ENCODE measurements around the gene DNAH2.

The DNAH2 gene

DNA sequence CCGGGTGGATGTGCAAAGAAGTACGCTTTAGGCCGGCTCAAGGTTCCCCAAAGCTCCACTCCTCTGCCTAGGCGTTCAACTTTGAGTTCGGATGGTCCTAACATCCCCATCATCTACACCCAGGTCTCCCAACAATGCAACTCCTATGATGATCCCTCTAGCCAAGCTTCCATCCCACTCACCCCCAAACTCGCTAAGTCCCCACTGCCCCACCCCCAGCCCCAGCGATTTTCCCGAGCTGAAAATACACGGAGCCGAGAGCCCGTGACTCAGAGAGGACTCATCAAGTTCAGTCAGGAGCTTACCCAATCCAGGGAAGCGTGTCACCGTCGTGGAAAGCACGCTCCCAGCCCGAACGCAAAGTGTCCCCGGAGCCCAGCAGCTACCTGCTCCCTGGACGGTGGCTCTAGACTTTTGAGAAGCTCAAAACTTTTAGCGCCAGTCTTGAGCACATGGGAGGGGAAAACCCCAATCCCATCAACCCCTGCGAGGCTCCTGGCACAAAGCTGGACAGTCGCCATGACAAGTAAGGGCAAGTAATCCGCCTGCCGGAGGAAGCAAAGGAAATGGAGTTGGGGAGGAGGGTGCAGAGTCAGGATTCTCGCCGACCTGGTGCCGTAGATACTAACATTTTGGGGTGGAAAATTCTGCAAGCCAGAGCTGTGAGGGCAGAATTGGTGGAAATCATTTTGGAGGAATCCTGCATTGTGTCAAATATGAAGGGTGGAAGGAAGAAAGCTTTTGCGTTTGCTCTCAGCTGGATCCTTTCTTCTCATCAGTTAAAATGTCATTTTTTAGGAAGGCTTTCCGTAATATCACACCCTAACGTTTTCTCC is 30.3 kb upstream of the DNAH2 start, which contains the start of gene TP53 (continued):
- no peak for TF ChIP-seq ZNF777 (tag by site-specific recombination; IDR thresholded peaks at IDR 0.05; ENCODE audit: borderline replicate concordance)
- no peak for TF ChIP-seq ZNF302 (tag by site-specific recombination; IDR thresholded peaks at IDR 0.05; ENCODE audit: low read depth)
- peak; percentile 80 for TF ChIP-seq ZNF341 (tag by site-specific recombination; IDR thresholded peaks at IDR 0.05; ENCODE audit: low read depth)
- TF ChIP-seq ZNF266 (tag by site-specific recombination; IDR thresholded peaks at IDR 0.05; ENCODE audit: low read depth): no peak
- no peak for TF ChIP-seq ZNF16 (tag by site-specific recombination; IDR thresholded peaks at IDR 0.05; ENCODE audit: low read depth)
- TF ChIP-seq KLF1 (tag by site-specific recombination; IDR thresholded peaks at IDR 0.05): 0 out of 2 replicates have a peak, but pooled peaks have one; percentile 7
- TF ChIP-seq ZNF416 (tag by site-specific recombination; IDR thresholded peaks at IDR 0.05): no peak
- TF ChIP-seq ZNF114 (tag by site-specific recombination; IDR thresholded peaks at IDR 0.05): no peak
- TF ChIP-seq ZNF548 (tag by site-specific recombination; IDR thresholded peaks at IDR 0.05): no peak
- TF ChIP-seq TCF7L2 (IDR thresholded peaks at IDR 0.05; ENCODE audit: borderline replicate concordance, low read depth, low read length): no peak
- TF ChIP-seq ZBTB48 (tag by site-specific recombination; IDR thresholded peaks at IDR 0.05): no peak
- TF ChIP-seq ZNF610 (tag by site-specific recombination; IDR thresholded peaks at IDR 0.05; ENCODE audit: borderline replicate concordance): no peak
- TF ChIP-seq ZNF571 (tag by site-specific recombination; IDR thresholded peaks at IDR 0.05): no peak
- no peak for TF ChIP-seq SETDB1 (IDR thresholded peaks at IDR 0.05; ENCODE audit: insufficient read length, low read length)
- TF ChIP-seq ZFP3 (tag by site-specific recombination; IDR thresholded peaks at IDR 0.05; ENCODE audit: low read depth): no peak
- no peak for TF ChIP-seq ZFP69B (tag by site-specific recombination; IDR thresholded peaks at IDR 0.05)
- TF ChIP-seq ZNF544 (tag by site-specific recombination; IDR thresholded peaks at IDR 0.05): no peak
- no peak for TF ChIP-seq ZNF677 (tag by site-specific recombination; IDR thresholded peaks at IDR 0.05)
- TF ChIP-seq, protein P1, sequence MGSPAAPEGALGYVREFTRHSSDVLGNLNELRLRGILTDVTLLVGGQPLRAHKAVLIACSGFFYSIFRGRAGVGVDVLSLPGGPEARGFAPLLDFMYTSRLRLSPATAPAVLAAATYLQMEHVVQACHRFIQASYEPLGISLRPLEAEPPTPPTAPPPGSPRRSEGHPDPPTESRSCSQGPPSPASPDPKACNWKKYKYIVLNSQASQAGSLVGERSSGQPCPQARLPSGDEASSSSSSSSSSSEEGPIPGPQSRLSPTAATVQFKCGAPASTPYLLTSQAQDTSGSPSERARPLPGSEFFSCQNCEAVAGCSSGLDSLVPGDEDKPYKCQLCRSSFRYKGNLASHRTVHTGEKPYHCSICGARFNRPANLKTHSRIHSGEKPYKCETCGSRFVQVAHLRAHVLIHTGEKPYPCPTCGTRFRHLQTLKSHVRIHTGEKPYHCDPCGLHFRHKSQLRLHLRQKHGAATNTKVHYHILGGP (tag by site-specific recombination; IDR thresholded peaks at IDR 0.05): no peak
- no peak for TF ChIP-seq ZNF350 (tag by site-specific recombination; IDR thresholded peaks at IDR 0.05)
- TF ChIP-seq ZNF404 (tag by site-specific recombination; IDR thresholded peaks at IDR 0.05): no peak
- no peak for TF ChIP-seq ZNF37A (tag by site-specific recombination; IDR thresholded peaks at IDR 0.05)
- no peak for TF ChIP-seq HOXD13 (CRISPR knock-in tag; IDR thresholded peaks at IDR 0.05; ENCODE audit: borderline replicate concordance)
- no peak for TF ChIP-seq BCL11B (tag by site-specific recombination; IDR thresholded peaks at IDR 0.05; ENCODE audit: low read depth)
- TF ChIP-seq, protein P2, sequence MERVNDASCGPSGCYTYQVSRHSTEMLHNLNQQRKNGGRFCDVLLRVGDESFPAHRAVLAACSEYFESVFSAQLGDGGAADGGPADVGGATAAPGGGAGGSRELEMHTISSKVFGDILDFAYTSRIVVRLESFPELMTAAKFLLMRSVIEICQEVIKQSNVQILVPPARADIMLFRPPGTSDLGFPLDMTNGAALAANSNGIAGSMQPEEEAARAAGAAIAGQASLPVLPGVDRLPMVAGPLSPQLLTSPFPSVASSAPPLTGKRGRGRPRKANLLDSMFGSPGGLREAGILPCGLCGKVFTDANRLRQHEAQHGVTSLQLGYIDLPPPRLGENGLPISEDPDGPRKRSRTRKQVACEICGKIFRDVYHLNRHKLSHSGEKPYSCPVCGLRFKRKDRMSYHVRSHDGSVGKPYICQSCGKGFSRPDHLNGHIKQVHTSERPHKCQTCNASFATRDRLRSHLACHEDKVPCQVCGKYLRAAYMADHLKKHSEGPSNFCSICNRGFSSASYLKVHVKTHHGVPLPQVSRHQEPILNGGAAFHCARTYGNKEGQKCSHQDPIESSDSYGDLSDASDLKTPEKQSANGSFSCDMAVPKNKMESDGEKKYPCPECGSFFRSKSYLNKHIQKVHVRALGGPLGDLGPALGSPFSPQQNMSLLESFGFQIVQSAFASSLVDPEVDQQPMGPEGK (tag by site-specific recombination; IDR thresholded peaks at IDR 0.05): 0 out of 2 replicates have a peak, but pooled peaks have one; percentile 37
- peak; percentile 61 for TF ChIP-seq ZXDB (tag by site-specific recombination; IDR thresholded peaks at IDR 0.05)
- no peak for TF ChIP-seq ZNF214 (tag by site-specific recombination; IDR thresholded peaks at IDR 0.05; ENCODE audit: borderline replicate concordance)
- no peak for TF ChIP-seq ZNF785 (tag by site-specific recombination; IDR thresholded peaks at IDR 0.05)
- TF ChIP-seq ZNF473 (tag by site-specific recombination; IDR thresholded peaks at IDR 0.05): no peak
- TF ChIP-seq, protein P3, sequence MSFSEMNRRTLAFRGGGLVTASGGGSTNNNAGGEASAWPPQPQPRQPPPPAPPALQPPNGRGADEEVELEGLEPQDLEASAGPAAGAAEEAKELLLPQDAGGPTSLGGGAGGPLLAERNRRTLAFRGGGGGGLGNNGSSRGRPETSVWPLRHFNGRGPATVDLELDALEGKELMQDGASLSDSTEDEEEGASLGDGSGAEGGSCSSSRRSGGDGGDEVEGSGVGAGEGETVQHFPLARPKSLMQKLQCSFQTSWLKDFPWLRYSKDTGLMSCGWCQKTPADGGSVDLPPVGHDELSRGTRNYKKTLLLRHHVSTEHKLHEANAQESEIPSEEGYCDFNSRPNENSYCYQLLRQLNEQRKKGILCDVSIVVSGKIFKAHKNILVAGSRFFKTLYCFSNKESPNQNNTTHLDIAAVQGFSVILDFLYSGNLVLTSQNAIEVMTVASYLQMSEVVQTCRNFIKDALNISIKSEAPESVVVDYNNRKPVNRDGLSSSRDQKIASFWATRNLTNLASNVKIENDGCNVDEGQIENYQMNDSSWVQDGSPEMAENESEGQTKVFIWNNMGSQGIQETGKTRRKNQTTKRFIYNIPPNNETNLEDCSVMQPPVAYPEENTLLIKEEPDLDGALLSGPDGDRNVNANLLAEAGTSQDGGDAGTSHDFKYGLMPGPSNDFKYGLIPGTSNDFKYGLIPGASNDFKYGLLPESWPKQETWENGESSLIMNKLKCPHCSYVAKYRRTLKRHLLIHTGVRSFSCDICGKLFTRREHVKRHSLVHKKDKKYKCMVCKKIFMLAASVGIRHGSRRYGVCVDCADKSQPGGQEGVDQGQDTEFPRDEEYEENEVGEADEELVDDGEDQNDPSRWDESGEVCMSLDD (tag by site-specific recombination; IDR thresholded peaks at IDR 0.05): peak; percentile 40
- no peak for TF ChIP-seq ZNF433 (tag by site-specific recombination; IDR thresholded peaks at IDR 0.05; ENCODE audit: low read depth)
- TF ChIP-seq ZNF335 (tag by site-specific recombination; conservative IDR thresholded peaks at IDR 0.05): peak; percentile 77
- TF ChIP-seq ZNF664 (tag by site-specific recombination; IDR thresholded peaks at IDR 0.05): no peak
- TF ChIP-seq BCL11A (tag by site-specific recombination; IDR thresholded peaks at IDR 0.05; ENCODE audit: low read depth): no peak
- no peak for TF ChIP-seq GLI4 (tag by site-specific recombination; IDR thresholded peaks at IDR 0.05)
- no peak for TF ChIP-seq ZNF10 (tag by site-specific recombination; IDR thresholded peaks at IDR 0.05)
- TF ChIP-seq ZNF843 (tag by site-specific recombination; IDR thresholded peaks at IDR 0.05): no peak
- TF ChIP-seq ZNF701 (tag by site-specific recombination; IDR thresholded peaks at IDR 0.05): no peak

Data from HEK293 (cell line).